ENCODE results near the gene HYCC1.
"Not testable (repeated sequence)": the region's sequence is repeated elsewhere in the genome, so short reads cannot be mapped to it uniquely, and the experiment has no call there.

HYCC1 gene

GRCh38 chr7:22983257-22983855 lies 30.6 kb downstream of the HYCC1 start:
- DNase-seq = no peak

GRCh38 chr7:22980422-22980821 lies 33.5 kb downstream of the HYCC1 start:
- DNase-seq = no peak

DNA sequence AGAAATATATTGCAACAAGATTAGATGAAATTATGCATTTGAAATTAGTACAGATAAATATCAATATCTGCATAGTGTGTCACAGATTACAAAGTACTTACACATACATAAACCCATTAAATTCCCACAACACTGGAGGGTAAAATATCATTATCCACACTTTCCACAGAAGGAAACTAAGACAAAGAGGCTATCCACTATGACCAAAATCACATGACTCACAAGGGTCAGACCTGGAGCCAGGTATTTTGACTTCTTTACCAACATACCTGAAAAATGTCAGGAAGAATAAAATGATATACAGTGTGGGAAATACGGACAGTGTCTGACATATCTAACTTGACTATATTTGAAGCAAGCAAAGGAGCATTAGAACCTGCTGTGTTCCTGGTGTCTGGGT lies 34.1 kb downstream of the HYCC1 start:
- DNase-seq = no peak

- no peak for DNase-seq
Measured at GRCh38 chr7:22979251-22979650, 34.7 kb downstream of the HYCC1 start.

DNA sequence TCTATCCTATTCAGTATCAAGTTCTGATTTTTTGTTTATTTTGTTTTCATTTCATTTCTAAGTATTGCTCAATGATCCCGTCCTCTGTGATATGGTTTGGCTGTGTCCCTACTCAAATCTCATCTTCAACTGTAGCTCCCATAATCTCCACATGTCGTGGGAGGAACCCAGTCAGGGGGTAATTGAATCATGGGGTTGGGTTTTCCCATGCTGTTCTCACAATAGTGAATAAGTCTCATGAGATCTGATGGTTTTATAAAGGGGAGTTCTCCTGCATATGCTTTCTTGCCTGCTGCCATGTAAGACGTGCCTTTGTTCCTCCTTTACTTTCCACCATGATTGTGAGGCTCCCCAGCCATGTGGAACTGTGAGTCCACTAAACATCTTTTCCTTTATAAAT lies 39.3 kb downstream of the HYCC1 start:
- DNase-seq = not testable (repeated sequence)

DNA sequence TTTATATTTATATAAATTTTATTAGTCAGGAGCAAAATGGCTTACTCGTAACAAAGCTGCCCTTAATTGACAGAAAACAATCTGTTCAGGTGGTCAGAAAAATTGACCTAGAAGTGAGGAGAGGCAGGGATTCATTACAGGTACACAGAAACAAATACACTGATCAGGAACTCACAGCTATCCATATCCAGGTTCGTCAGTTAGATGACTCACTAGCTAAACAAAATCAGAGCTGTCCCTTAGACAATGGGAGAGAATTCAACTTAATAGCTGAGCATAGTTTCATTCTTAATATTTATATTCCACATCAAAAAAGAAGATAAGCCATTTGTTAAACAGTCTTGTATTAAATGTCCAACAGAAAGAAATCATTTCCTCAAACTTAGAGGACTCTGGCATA lies 41.7 kb downstream of the HYCC1 start:
- DNase-seq = no peak

DNA sequence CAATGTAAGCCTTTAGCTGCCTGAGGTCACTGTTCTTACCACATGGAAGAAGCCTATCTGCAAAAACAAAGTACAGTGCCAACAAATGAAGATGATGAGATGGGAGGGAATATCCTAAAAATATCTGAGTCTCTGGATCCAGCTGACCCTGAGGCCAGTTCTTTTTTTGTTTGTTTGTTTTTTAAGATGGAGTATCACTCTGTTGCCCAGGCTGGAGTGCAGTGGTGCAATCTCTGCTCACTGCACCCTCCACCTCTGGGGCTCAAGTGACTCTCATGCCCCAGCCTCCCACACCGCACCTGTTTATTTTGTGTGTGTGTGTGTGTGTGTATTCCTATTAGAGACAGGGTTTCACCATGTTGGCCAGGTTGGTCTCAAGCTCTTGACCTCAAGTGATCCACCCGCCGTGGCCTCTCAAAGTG lies 44.9 kb downstream of the HYCC1 start:
- DNase-seq = no peak
